K562 (cell line): ENCODE measurements around the gene PCBP4. TPM values are rescaled to one million over a fixed set of nuclear protein-coding genes. Genes with fewer than 3 reads are reported as not detected.

ENCODE experiments used
- ATAC-seq: fragments of 200-7000 bp; cut with Tn5 transposase; 3 replicates; pipeline ENCODE4 v1.9.1; 2020; ENCODE audit warnings: moderate library complexity
- BruUV-seq: library from RNA; stranded (reverse); fragments of 400-500 nt; replicated peaks from 2 replicates; lab custom pipeline; 2021; lab: Mats Ljungman, UMichigan
- CTCF ChIA-PET: fragments of 300-600 bp; formaldehyde crosslinking; extraction: SDS; loops from one replicate; lab custom pipeline; 2021; ENCODE audit warnings: low intra/inter-chr PET ratio; lab: Yijun Ruan, JAX
- POLR2A ChIA-PET: fragments of 300-600, 350-650 bp; sonication (Branson Sonifier 250); formaldehyde crosslinking; extraction: SDS; loops from one replicate; lab custom pipeline; 2021; ENCODE audit warnings: antibody characterized with exemption, inconsistent platforms; lab: Yijun Ruan, JAX
- DNase-seq, 4 experiments: peaks; one replicate each; pipeline versions ENCODE4 v3.0.0 to v3.0.0-alpha.2; 2011 to 2018; ENCODE audit warnings: low spot score in 3 of 4, mixed read lengths in 3 of 4; ENCODE audit errors: extremely low read depth in 1 of 4
- FAIRE-seq: peaks from 2 replicates; lab custom pipeline; 2011; peaks lifted over from hg19 to GRCh38; lab: Jason Lieb, UNC
- H2AFZ ChIP-seq: 2 replicates; pipeline ENCODE4 v1.6.0; 2011; ENCODE audit warnings: low read depth, low read length, control low read depth, inconsistent platforms
- H3K27ac ChIP-seq: fragments of 200-600 bp; 3 replicates; pipeline ENCODE4 v1.8.0; 2011; ENCODE audit warnings: low read depth, mild to moderate bottlenecking, control low read depth, inconsistent platforms, low read length, moderate library complexity, mixed read lengths; ENCODE audit errors: extremely low read depth
- H3K27me3 ChIP-seq, 2 experiments: fragments of 300-600 bp in 1 of 2; 2 replicates in 1 of 2; 3 replicates in 1 of 2; pipeline versions ENCODE4 v1.6.0 to v1.8.0; 2011; ENCODE audit warnings: inconsistent platforms in 2 of 2, low read length in 2 of 2, mild to moderate bottlenecking in 1 of 2, mixed read lengths in 1 of 2, moderate library complexity in 1 of 2; ENCODE audit not compliant: control insufficient read depth in 2 of 2, insufficient read depth in 2 of 2
- H3K36me3 ChIP-seq: fragments of 300-600 bp; 3 replicates; pipeline ENCODE4 v1.8.0; 2011; ENCODE audit warnings: mild to moderate bottlenecking, low read length, inconsistent platforms; ENCODE audit not compliant: control insufficient read depth, insufficient read depth
- H3K4me1 ChIP-seq, 2 experiments: fragments of 200-600 bp in 1 of 2; replicated peaks in 1 of 2; 2 replicates in 1 of 2; 3 replicates in 1 of 2; pipeline versions ENCODE4 v1.5.1 to v1.8.0; 2011; ENCODE audit warnings: inconsistent platforms in 2 of 2, low read length in 2 of 2, mild to moderate bottlenecking in 1 of 2, mixed read lengths in 1 of 2, moderate library complexity in 1 of 2; ENCODE audit not compliant: control insufficient read depth in 2 of 2, insufficient read depth in 2 of 2
- H3K4me2 ChIP-seq: 2 replicates; pipeline ENCODE4 v1.6.1; 2011; ENCODE audit warnings: low read length, control low read depth, inconsistent platforms, mixed read lengths; ENCODE audit not compliant: insufficient read depth
- H3K4me3 ChIP-seq: fragments of 200-600 bp; sonication (generic), shearing (Covaris generic); 2 replicates; pipeline ENCODE4 v1.5.1; 2016; ENCODE audit warnings: control low read depth, inconsistent platforms
- H3K79me2 ChIP-seq: fragments of 200-600 bp; 3 replicates; pipeline ENCODE4 v1.8.0; 2011; ENCODE audit warnings: low read length, inconsistent platforms; ENCODE audit not compliant: control insufficient read depth, insufficient read depth
- H3K9ac ChIP-seq, 2 experiments: 2 replicates each; pipeline versions ENCODE4 v1.6.0 to v1.6.1; 2011; ENCODE audit warnings: low read depth in 2 of 2, low read length in 2 of 2, control low read depth in 1 of 2, inconsistent platforms in 1 of 2, mild to moderate bottlenecking in 1 of 2, mixed read lengths in 1 of 2; ENCODE audit not compliant: insufficient read depth in 1 of 2
- H3K9me1 ChIP-seq: one replicate; pipeline ENCODE4 v1.6.0; 2011; ENCODE audit warnings: inconsistent platforms, mild to moderate bottlenecking, low read length, moderate library complexity; ENCODE audit not compliant: control insufficient read depth, insufficient read depth
- H3K9me3 ChIP-seq: replicated peaks from 2 replicates; pipeline ENCODE4 v1.5.1; 2011; ENCODE audit warnings: low read depth, low read length, inconsistent platforms; ENCODE audit not compliant: control insufficient read depth, insufficient read depth
- H4K20me1 ChIP-seq: replicated peaks from 2 replicates; pipeline ENCODE4 v1.6.1; 2011; ENCODE audit warnings: low read length, inconsistent platforms, mixed read lengths; ENCODE audit not compliant: control insufficient read depth, insufficient read depth
- FOSL1 ChIP-seq: fragments of 200-800 bp; sonication (Bioruptor generic); conservative IDR thresholded peaks from 2 replicates; pipeline ENCODE4 v1.6.1; 2016; ENCODE audit warnings: missing genetic modification characterization, missing compliant biosample characterization
- NFATC3 ChIP-seq: fragments of 450-650 bp; IDR thresholded peaks from 2 replicates; pipeline ENCODE4 v1.6.1; 2017; ENCODE audit warnings: mild to moderate bottlenecking
- STAT6 ChIP-seq: sonication (generic); formaldehyde crosslinking; IDR thresholded peaks from 2 replicates; pipeline ENCODE4 v1.8.1; 2023; ENCODE audit warnings: mild to moderate bottlenecking, missing genetic modification reagents
- ZNF263 ChIP-seq: sonication (generic); formaldehyde crosslinking; IDR thresholded peaks from 2 replicates; pipeline ENCODE4 v1.8.0; 2022; ENCODE audit warnings: mild to moderate bottlenecking, missing genetic modification reagents, borderline replicate concordance
- ZNF655 ChIP-seq: fragments of 250-450 bp; sonication (Bioruptor Pico); IDR thresholded peaks from 2 replicates; pipeline ENCODE4 v1.5.0; 2021
- WGBS: fragments of 100-300 bp; shearing (Covaris generic); methylation state at CpG from one replicate; pipeline ENCODE4 v1.1.6; 2016; ENCODE audit warnings: low coverage, mixed read lengths; ENCODE audit not compliant: insufficient coverage; ENCODE audit errors: missing lambda C conversion rate; 5-methylcytosine and 5-hydroxymethylcytosine counted together
- in situ Hi-C: fragments of 300-500 bp; cut with MboI; formaldehyde crosslinking; loops from 4 replicates; pipeline ENCODE4 v1.15.0; 2018; ENCODE audit warnings: inconsistent platforms, mixed read lengths
- intact Hi-C: fragments of 100-400 bp; cut with micrococcal nuclease; formaldehyde crosslinking; loops from 2 replicates; pipeline ENCODE4 v1.14.2; 2022
- polyA plus RNA-seq, 8 experiments: library from polyadenylated mRNA; depleted of rRNA in 4 of 8; stranded (reverse) in 5 of 8; unstranded in 3 of 8; fragments of >200 nt; fragmentation: Nextera tagmentation in 2 of 8; fragmentation: Illumina TruSeq in 1 of 8; extraction: Ambion mirVana in 2 of 8; extraction: Trizol in 1 of 8; gene quantifications; 2 replicates each; pipeline versions ENCODE4 v1.2.1 to v1.2.3, GENCODE V29; 2011 to 2014; ENCODE audit warnings: inconsistent platforms in 1 of 8, missing spikeins in 1 of 8
- total RNA-seq, 7 experiments: library from RNA; depleted of rRNA in 6 of 7; stranded (reverse); fragments of >200 nt in 6 of 7; fragmentation: Illumina TruSeq in 2 of 7; extraction: Trizol in 2 of 7; gene quantifications; 2 replicates each; pipeline versions ENCODE4 v1.2.1 to v1.2.3, GENCODE V29; 2011 to 2021; ENCODE audit warnings: low replicate concordance in 1 of 7

The PCBP4 gene
- total and polyA plus RNA-seq, 9 of the 15 experiments (the other 6 are each of a cell fraction or from before 2014, with no cell fraction given): 0.06 to 5.8 (median 2.6) TPM

- intact Hi-C loops (no loop called here), in situ Hi-C loops (no loop called here)
- H3K27ac ChIP-seq: no peak overlapping the region
- ATAC-seq (no peak), DNase-seq (no peak), FAIRE-seq (no peak)
- H3K9me1 ChIP-seq: no peaks in the 10 kb centered on the region
- H3K9ac ChIP-seq: no peak overlapping the region; a peak in 1 of 4 replicates
- no peak for TF ChIP-seq ZNF655
- no peak for TF ChIP-seq ZNF263 (CRISPR knock-in tag)
- TF ChIP-seq FOSL1 (tag): no peak
- TF ChIP-seq STAT6 (CRISPR knock-in tag): no peak
- TF ChIP-seq NFATC3: no peak
- H4K20me1 ChIP-seq: no peaks in the 10 kb centered on the region
- no peaks in the 10 kb centered on the region for H3K79me2 ChIP-seq
- H3K36me3 ChIP-seq: peaks cover 48% of the 10 kb centered on the region; the same call in 2 of the 3 replicates
- peaks cover 0 to 1% of the 10 kb centered on the region in 2 experiments; a peak in 3 of 5 replicates for H3K4me1 ChIP-seq
- BruUV-seq: no TSS peak
- no peak overlapping the region for H3K4me3 ChIP-seq
- H3K27me3 ChIP-seq: no peaks in the 10 kb centered on the region
- WGBS: 83% methylated on average over 2 of the region's 15 CpGs
- no peak overlapping the region for H3K4me2 ChIP-seq
- CTCF ChIA-PET: no interaction called here
- POLR2A ChIA-PET: interaction anchor here (0.6 to 1.2 kb wide), 6 partner anchors 21 to 648 kb away, joined by 3 to 4 read pairs (median 3); partner anchors contain the start of gene RPL29
- H3K9me3 ChIP-seq: no peaks in the 10 kb centered on the region
- H2AFZ ChIP-seq: no peak overlapping the region
Measured at GRCh38 chr3:51932471-51933370, 34.5 kb downstream of the PCBP4 start.
